Upper lobe of right lung (tissue), 1 donor: ENCODE measurements around the gene PACS2. TPM values are rescaled to one million over a fixed set of nuclear protein-coding genes. Genes with fewer than 3 reads are reported as not detected.
"Not testable (repeated sequence)": the region's sequence is repeated elsewhere in the genome, so short reads cannot be mapped to it uniquely, and the experiment has no call there.

Experiments
- ATAC-seq: fragments of 200-7000 bp; cut with Tn5 transposase; one replicate; pipeline ENCODE4 v1.9.1; 2020; ENCODE audit warnings: mild to moderate bottlenecking, moderate library complexity
- DNase-seq: peaks from one replicate; pipeline ENCODE4 v3.0.0-alpha.2; 2020
- H3K27ac ChIP-seq: fragments of 200-600 bp; one replicate; pipeline ENCODE4 v1.8.0; 2022
- H3K27me3 ChIP-seq: fragments of 200-600 bp; one replicate; pipeline ENCODE4 v1.8.0; 2022; ENCODE audit warnings: mild to moderate bottlenecking
- H3K36me3 ChIP-seq: fragments of 200-600 bp; one replicate; pipeline ENCODE4 v1.8.0; 2022
- H3K4me1 ChIP-seq: fragments of 200-600 bp; one replicate; pipeline ENCODE4 v1.8.0; 2022
- H3K4me3 ChIP-seq: fragments of 200-600 bp; one replicate; pipeline ENCODE4 v1.8.0; 2022; ENCODE audit warnings: mild to moderate bottlenecking
- H3K9me3 ChIP-seq: fragments of 200-600 bp; one replicate; pipeline ENCODE4 v1.8.0; 2022
- intact Hi-C: fragments of 100-400 bp; cut with DNase I; formaldehyde crosslinking; loops from one replicate; pipeline ENCODE4 v1.11.0; 2022
- total RNA-seq: library from RNA; stranded (reverse); fragmentation: NEBNext Ultra II Directional; extraction: Animal tissue kit (Norgen Biotek cat#: 25700); gene quantifications from one replicate; pipeline ENCODE4 v1.2.1, GENCODE V29; 2021
- TF ChIP-seq, protein P1 (sequence below): fragments of 200-600 bp; IDR thresholded peaks from one replicate; pipeline ENCODE4 v1.8.0; 2022; ENCODE audit warnings: antibody characterized with exemption
- donor health status: DM: no; HTN: yes; CAD: no; lungs with severe emphysema.

The PACS2 gene
- total RNA-seq, 1 donor from 2014 or later = 86.6 TPM

DNA sequence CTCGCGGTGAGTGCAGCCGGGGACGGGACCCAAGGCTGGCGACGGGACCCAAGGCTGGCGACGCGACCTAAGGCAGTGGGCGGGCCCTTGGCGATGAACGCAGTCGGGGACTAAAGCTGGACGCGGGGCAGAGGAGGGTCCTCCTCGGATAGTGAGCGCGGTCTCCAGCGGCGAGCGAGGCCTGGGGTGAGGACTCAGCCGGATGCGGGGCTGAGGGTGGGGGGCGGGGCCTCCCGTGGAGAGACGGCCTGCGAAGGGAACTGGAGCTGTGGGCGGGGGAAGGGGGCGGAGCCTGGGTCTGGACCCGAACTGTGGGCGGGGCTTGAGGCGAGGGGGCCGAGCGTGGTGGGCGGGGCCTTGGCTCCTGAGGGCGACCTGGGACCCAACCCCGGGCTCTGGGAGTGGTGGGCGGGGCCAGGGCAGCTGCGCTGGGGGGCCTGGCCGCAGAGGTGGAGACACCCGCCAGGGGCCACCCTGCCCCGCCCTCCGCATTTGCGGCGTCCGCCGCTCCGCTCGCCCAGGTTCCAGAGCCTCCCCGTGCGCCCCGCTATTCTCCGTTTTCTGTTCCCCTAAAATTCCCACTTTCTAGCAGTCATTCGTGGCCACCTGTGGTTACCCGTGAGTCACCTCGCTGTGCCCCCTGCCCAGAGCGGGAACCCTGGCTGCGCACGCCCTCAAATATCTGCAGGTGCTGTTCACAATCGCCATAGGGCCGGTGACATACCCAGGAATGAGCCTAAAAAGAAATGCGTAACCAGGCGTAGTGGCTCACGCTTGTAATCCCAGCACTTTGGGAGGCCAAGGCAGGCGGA is 13.2 kb upstream of the PACS2 start:
- H3K27me3 ChIP-seq = no peaks in the 10 kb centered on the region
- ATAC-seq = peak; percentile 96
- TF ChIP-seq, protein P1, sequence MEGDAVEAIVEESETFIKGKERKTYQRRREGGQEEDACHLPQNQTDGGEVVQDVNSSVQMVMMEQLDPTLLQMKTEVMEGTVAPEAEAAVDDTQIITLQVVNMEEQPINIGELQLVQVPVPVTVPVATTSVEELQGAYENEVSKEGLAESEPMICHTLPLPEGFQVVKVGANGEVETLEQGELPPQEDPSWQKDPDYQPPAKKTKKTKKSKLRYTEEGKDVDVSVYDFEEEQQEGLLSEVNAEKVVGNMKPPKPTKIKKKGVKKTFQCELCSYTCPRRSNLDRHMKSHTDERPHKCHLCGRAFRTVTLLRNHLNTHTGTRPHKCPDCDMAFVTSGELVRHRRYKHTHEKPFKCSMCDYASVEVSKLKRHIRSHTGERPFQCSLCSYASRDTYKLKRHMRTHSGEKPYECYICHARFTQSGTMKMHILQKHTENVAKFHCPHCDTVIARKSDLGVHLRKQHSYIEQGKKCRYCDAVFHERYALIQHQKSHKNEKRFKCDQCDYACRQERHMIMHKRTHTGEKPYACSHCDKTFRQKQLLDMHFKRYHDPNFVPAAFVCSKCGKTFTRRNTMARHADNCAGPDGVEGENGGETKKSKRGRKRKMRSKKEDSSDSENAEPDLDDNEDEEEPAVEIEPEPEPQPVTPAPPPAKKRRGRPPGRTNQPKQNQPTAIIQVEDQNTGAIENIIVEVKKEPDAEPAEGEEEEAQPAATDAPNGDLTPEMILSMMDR = no peak
- DNase-seq = peak; percentile 100
- intact Hi-C loops = no loop called here
- peak overlapping the region; percentile 88 for H3K27ac ChIP-seq
- no peaks in the 10 kb centered on the region for H3K9me3 ChIP-seq
- no peaks in the 10 kb centered on the region for H3K36me3 ChIP-seq
- peak overlapping the region; percentile 89 for H3K4me3 ChIP-seq
- H3K4me1 ChIP-seq = peaks cover 16% of the 10 kb centered on the region

DNA sequence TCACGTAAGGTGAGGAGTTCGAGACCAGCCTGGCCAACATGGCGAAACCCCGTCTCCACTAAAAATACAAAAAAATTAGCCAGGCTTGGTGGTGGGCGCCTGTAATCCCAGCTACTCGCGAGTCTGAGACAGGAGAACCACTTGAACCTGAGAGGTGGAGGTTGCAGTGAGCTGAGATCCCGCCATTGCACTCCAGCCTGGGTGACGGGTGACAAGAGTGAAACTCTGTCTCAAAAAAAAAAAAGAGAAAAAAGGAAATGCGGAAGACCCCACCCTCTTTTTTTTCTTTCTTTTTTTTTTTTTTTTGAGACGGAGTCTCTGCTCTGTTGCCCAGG is 12.7 kb upstream of the PACS2 start:
- intact Hi-C loops, H3K36me3 ChIP-seq, H3K27me3 ChIP-seq, DNase-seq, ATAC-seq, H3K9me3 ChIP-seq: not testable (repeated sequence)
- peak overlapping the region; percentile 88 for H3K27ac ChIP-seq
- peaks cover 16% of the 10 kb centered on the region for H3K4me1 ChIP-seq
- H3K4me3 ChIP-seq = peak overlapping the region; percentile 89

DNA sequence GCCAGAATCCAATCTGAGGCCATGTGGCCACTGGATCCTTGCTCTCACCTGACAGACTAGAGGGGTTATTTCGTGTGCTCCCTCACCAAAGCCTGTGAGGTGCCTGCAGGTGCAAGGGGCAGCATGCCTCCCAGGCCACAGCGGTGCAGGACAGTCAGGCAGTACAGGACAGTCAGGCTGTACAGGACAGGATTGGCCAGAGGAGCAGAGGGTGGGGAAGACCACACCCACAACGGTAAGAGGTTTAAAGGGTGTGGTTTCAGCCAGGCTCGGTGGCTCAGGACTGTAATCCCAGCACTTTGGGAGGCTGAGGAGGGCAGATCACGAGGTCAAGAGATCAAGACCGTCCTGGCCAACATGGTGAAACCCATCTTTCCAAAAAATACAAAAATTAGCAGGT is 10.6 kb upstream of the PACS2 start:
- no peaks in the 10 kb centered on the region for H3K27me3 ChIP-seq
- no peak overlapping the region for H3K27ac ChIP-seq
- H3K9me3 ChIP-seq = no peaks in the 10 kb centered on the region
- no peaks in the 10 kb centered on the region for H3K36me3 ChIP-seq
- H3K4me1 ChIP-seq = peaks cover 14% of the 10 kb centered on the region
- intact Hi-C loops = no loop called here
- no peak for ATAC-seq
- TF ChIP-seq, protein P1 = no peak
- DNase-seq = no peak
- no peak overlapping the region for H3K4me3 ChIP-seq

DNA sequence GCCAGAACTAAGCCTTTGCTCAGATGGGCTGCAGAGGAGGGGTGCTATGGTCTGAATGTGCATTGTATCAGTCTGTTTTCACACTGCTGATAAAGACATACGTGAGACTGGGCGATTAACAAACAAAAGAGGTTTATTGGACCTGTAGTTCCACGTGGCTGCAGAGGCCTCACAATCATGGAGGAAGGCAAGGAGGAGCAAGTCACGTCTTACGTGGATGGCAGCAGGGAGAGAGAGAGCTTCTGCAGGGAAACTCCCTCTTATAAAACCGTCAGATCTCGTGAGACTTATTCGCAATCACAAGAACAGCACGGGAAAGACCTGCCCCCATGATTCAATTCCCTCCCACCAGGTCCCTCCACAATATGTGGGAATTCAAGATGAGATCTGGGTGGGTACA is 10.0 kb upstream of the PACS2 start:
- TF ChIP-seq, protein P1 = no peak
- H3K4me3 ChIP-seq = no peak overlapping the region
- no peaks in the 10 kb centered on the region for H3K27me3 ChIP-seq
- intact Hi-C loops = no loop called here
- DNase-seq = no peak
- H3K9me3 ChIP-seq = no peaks in the 10 kb centered on the region
- H3K27ac ChIP-seq = no peak overlapping the region
- H3K36me3 ChIP-seq = no peaks in the 10 kb centered on the region
- no peak for ATAC-seq
- peaks cover 8% of the 10 kb centered on the region for H3K4me1 ChIP-seq

DNA sequence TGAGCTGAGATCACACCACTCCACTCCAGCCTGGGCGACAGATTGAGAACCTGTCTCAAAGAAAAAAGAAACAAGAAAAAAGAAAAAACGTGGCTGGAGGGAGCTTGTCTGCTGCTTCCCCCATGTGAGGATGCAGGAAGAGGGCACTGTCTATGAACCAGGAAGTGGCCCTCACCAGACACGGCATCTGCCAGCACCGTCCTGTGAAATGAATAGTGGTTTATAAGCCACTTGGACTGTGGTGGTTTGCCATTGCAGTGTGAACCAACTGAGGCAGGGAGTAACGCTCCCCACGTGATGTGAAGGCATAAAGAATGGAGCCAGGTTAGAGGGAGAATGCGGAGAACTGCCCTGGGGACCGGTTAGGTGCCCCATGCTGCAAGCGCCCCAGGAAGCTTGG is 9.2 kb upstream of the PACS2 start:
- Histone ChIP-seq H3K9me3 (no peaks in the 10 kb centered on the region), H3K27ac (no peak overlapping the region), H3K4me3 (no peak overlapping the region), H3K36me3 (no peaks in the 10 kb centered on the region), H3K4me1 (peaks cover 4% of the 10 kb centered on the region), H3K27me3 (no peaks in the 10 kb centered on the region)
- TF ChIP-seq, protein P1 = no peak
- DNase-seq (no peak), ATAC-seq (no peak)
- intact Hi-C loops = no loop called here

DNA sequence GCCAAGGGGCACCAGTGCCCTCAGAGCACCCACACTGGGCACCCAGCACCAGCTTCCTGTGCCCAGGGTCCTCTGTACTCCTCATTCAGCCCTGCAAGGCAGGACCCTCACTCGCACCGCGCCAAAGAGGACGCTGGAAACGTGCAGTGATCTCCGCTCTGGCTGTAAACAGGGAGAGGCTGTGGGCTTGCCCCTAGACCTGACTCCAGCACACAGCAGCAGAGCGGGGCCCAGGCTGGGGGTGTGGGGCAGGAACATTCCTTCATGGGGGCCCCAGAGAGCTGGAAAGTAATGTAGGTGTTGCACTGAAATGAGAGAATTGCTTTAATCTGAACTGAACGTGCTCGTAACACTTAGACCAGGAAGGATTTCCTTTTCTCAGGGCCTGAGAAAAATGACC is 8.8 kb upstream of the PACS2 start:
- intact Hi-C loops = no loop called here
- no peak for ATAC-seq
- Histone ChIP-seq H3K9me3 (no peaks in the 10 kb centered on the region), H3K27me3 (no peaks in the 10 kb centered on the region), H3K27ac (no peak overlapping the region), H3K4me3 (no peak overlapping the region), H3K36me3 (no peaks in the 10 kb centered on the region), H3K4me1 (peaks cover 4% of the 10 kb centered on the region)
- no peak for DNase-seq
- TF ChIP-seq, protein P1 = no peak
